ENCODE data around the gene IL20. TPM values are rescaled to one million over a fixed set of nuclear protein-coding genes. Genes with fewer than 3 reads are reported as not detected.

IL20 gene
- total RNA-seq, 1 donor = not detected

DNA sequence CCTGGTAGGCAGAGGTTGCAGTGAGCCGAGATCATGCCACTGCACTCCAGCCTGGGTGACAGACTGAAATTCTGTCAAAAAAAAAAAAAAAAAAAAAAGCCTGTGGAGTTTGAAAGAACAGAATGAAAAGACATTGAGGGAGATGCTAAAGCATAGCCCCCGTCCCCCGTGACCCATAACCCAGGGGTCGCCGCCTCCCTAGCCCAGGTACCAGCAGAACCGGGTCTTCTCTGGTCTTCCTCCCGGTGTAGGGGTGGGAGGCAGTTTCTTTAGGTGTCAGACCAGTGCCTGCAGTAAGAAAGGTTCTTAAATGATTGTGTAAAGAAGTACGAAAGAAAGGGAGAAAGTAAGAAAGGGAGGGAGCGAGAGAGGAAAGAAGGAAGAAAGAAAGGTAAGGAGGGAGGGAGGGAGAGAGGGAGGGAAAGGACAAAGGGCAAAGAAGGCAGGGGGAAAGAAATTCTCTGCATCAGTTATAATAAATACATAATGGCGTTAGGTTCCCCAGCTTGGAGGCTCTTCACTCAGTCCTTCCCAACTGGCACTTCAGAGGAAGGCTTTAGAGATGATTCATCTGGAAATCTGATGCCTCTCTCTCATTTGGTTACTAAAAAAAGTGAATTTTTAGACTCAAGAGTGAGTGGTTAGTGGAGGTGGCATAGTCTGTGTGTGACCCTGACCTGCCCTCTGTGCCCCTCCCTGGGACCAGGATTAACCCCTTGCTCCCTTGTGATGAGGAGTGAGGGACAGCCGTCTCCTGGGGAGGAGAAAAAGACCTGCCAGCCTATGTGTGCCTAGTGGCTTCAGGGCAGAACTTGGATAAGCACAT, 32.9 kb downstream of the IL20 start:
- Histone ChIP-seq H3K4me1 (ENCODE audit: insufficient read depth, low read length) (peaks cover 3% of the 10 kb centered on the region), H3K9me3 (ENCODE audit: low read depth, low read length) (no peaks in the 10 kb centered on the region), H3K4me3 (ENCODE audit: low read length) (no peak overlapping the region), H3K27me3 (ENCODE audit: insufficient read depth, low read length) (no peaks in the 10 kb centered on the region)

DNA sequence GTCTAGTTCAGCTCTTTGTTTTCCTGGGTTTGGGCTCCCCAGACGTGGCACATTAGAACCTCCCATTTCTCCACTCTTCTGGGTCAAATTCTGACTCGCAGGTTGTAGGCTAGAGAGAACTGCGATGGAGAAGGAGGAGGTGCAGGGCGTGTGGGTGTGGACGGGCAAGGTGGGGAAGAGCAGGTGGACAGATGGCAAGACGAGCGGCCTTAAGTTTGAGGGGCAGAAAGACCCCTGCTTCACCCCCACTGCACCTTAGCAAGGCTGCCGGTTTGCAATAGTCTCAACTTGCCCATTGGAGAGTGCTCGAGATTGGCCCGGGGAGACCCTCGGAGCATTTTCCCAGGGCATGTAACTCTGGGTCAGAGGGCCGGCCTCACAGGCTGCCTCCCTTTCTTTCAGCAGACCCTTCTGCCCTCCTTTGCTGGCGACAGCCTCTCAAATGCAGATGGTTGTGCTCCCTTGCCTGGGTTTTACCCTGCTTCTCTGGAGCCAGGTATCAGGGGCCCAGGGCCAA, 33.5 kb downstream of the IL20 start:
- Histone ChIP-seq H3K27me3 (ENCODE audit: insufficient read depth, low read length) (no peaks in the 10 kb centered on the region), H3K4me3 (ENCODE audit: low read length) (no peak overlapping the region), H3K4me1 (ENCODE audit: insufficient read depth, low read length) (peaks cover 3% of the 10 kb centered on the region), H3K9me3 (ENCODE audit: low read depth, low read length) (no peaks in the 10 kb centered on the region)

DNA sequence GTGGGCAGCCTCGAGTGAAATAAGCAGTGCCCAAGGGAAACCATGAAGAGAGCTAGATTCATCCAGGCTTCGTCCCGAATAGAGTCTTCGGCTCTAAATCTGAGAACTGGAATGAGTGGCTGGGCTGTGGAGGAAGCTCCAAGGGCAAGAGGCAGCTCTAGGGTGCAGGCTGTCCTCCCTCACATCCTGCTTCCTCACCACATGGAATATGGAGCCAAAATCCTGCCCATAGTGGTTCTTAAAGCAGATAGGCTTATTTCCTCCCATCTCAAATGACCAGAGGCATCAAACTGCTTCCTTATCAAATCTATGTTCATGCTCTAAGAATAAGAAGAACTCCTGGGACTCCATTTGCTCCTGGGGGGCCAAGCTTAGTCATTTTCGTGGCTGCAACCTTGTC, 34.3 kb downstream of the IL20 start:
- Histone ChIP-seq H3K9me3 (ENCODE audit: low read depth, low read length) (no peaks in the 10 kb centered on the region), H3K4me3 (ENCODE audit: low read length) (no peak overlapping the region), H3K27me3 (ENCODE audit: insufficient read depth, low read length) (no peaks in the 10 kb centered on the region)

DNA sequence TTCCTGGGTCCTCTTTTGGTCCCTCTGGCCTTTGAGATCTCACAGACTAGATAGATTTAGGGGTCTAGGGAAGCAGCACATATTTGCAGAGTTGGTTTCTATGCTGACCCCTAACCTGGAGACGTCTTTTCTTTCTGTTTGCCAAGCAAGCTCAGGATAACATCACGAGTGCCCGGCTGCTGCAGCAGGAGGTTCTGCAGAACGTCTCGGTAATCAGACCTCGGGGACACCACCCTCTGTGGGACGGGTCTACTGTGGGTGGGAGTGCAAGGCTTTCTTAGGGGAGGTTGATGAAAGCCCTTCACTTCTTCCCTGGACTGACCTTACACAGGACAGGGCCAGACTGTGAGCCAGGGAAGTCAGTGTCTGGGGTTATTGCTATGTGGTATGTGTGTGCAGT, 34.7 kb downstream of the IL20 start:
- Histone ChIP-seq H3K9me3 (ENCODE audit: low read depth, low read length) (no peaks in the 10 kb centered on the region), H3K27me3 (ENCODE audit: insufficient read depth, low read length) (no peaks in the 10 kb centered on the region), H3K4me1 (ENCODE audit: insufficient read depth, low read length) (peaks cover 9% of the 10 kb centered on the region), H3K4me3 (ENCODE audit: low read length) (no peak overlapping the region)

More for the DNA sequence above, 34.3 kb downstream of the IL20 start:
- peaks cover 6% of the 10 kb centered on the region for H3K4me1 ChIP-seq (ENCODE audit: insufficient read depth, low read length)

DNA sequence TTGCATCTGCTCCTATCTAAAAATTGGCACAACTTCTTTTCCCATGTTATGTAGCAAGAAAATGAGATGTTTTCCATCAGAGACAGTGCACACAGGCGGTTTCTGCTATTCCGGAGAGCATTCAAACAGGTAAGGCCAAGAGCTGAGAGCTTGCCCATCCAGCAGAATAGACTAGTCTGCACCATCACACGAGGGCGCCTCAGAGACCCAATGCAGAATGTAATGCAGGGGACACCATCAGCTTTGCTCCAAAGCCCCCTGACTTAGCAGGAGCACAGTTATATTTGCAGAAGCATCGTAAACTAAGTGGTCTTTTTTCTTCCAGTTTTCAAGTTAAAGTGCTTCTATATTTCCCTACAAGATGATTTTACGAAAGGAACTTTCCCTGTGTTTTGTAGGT, 36.5 kb downstream of the IL20 start:
- no peaks in the 10 kb centered on the region for H3K27me3 ChIP-seq (ENCODE audit: insufficient read depth, low read length)
- H3K9me3 ChIP-seq (ENCODE audit: low read depth, low read length) = no peaks in the 10 kb centered on the region
- no peak overlapping the region for H3K4me3 ChIP-seq (ENCODE audit: low read length)
- H3K4me1 ChIP-seq (ENCODE audit: insufficient read depth, low read length) = peaks cover 21% of the 10 kb centered on the region

DNA sequence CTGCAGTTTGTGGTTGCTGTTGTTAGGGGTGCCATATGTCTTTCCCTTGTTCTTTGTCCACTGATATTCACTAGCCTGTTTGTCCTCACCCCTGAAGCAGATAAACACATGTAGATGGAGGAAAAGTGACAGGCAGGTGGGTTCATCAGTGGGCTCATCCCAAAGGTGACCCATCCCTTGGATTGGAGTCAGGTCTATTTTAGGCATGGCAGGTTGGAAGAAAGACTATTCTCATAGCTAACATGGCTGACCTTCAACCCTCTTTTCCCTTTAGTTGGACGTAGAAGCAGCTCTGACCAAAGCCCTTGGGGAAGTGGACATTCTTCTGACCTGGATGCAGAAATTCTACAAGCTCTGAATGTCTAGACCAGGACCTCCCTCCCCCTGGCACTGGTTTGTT, 37.3 kb downstream of the IL20 start:
- no peak overlapping the region for H3K4me3 ChIP-seq (ENCODE audit: low read length)
- no peaks in the 10 kb centered on the region for H3K9me3 ChIP-seq (ENCODE audit: low read depth, low read length)
- H3K4me1 ChIP-seq (ENCODE audit: insufficient read depth, low read length) = peaks cover 28% of the 10 kb centered on the region
- no peaks in the 10 kb centered on the region for H3K27me3 ChIP-seq (ENCODE audit: insufficient read depth, low read length)

DNA sequence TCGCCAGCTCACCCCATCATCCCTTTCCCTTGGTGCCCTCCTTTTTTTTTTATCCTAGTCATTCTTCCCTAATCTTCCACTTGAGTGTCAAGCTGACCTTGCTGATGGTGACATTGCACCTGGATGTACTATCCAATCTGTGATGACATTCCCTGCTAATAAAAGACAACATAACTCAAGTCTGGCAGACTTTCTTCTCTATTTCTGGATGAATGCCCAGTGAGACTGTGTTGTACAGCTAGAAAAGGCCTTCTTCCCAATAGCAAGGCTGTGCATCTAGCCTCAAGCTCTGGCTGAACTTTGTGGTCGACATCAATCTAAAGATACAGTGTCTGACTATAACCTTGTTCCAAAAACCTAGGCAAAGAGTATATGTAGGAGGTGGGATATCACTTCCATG, 38.3 kb downstream of the IL20 start:
- H3K4me3 ChIP-seq (ENCODE audit: low read length) = no peak overlapping the region
- no peaks in the 10 kb centered on the region for H3K9me3 ChIP-seq (ENCODE audit: low read depth, low read length)
- H3K4me1 ChIP-seq (ENCODE audit: insufficient read depth, low read length) = peaks cover 35% of the 10 kb centered on the region
- H3K27me3 ChIP-seq (ENCODE audit: insufficient read depth, low read length) = peaks cover 6% of the 10 kb centered on the region

DNA sequence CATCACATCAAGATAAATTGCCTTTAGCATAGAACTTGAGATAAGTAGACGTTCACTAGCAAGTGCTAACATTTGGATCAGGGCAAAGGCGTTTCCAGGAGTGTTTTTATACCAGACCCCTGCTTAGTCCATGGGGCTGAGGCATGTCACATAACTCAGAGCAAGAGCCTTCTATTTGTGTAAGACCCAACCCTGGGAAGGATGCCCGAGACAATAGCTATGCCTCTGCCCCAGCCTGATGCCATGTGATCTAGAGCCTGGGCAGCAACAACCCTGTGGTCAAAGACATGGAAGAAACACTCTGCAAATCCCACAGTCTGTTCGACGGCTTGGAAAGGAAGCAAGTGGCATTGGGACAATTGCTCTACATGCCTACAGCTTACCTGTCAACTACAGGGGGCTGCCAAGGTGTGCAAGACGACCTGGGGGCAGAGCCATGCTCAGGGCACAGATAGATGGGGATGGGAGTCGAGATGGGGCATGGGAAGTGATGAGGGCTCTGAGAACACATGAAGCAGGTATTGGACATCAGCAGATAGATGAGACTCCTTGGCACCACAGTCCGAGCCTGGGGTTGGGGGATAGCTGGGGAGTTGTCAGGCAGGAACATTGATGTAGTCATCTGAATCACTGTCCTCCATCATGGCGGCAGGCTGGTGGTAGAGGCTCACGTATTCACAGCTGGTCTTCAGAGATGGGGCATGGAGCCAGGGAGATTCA, 39.2 kb downstream of the IL20 start:
- no peaks in the 10 kb centered on the region for H3K9me3 ChIP-seq (ENCODE audit: low read depth, low read length)
- peaks cover 11% of the 10 kb centered on the region for H3K27me3 ChIP-seq (ENCODE audit: insufficient read depth, low read length)
- peaks cover 44% of the 10 kb centered on the region for H3K4me1 ChIP-seq (ENCODE audit: insufficient read depth, low read length)
- no peak overlapping the region for H3K4me3 ChIP-seq (ENCODE audit: low read length)

DNA sequence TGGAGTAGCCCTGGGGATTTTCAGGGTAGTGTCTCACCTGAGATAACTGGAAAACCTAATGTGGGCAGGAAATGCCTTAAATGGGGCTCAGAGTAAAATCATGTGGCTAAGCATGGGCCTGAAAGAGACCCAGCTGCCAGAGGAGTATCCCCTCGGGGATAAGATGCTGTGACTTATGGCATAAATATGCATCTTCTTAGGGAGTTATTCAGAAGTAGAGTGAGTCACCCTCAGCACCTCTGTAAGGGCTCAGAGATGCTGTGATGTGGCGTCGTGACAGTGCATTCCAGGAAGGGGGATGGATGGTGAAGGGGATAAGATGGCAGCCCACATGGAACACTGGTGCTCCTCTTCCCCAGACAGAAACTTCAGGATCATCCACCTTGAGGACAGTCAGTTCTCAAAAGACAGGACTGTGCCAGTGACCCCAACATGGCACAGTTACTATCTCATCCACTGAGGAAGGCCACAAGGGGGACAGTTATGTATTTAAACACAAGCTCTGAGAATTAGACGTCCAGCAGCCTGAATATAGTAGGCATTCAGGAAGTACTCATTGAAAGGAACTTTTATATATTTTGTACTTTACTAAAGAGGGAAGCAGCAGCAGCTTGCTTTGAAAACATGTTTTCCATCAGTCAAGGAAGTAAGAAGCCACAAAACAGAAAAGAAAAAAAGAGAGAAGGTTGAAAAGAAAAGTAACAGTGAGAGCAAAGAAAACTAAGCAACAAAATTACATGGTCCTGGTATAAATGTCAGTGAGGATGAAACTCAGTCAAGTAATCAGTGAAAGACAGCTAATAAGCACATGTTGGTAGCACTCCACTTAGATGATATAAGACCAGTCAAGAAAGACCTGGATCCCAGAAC, 40.1 kb downstream of the IL20 start:
- peaks cover 21% of the 10 kb centered on the region for H3K27me3 ChIP-seq (ENCODE audit: insufficient read depth, low read length)
- peaks cover 51% of the 10 kb centered on the region for H3K4me1 ChIP-seq (ENCODE audit: insufficient read depth, low read length)
- H3K4me3 ChIP-seq (ENCODE audit: low read length) = no peak overlapping the region
- H3K9me3 ChIP-seq (ENCODE audit: low read depth, low read length) = no peaks in the 10 kb centered on the region

DNA sequence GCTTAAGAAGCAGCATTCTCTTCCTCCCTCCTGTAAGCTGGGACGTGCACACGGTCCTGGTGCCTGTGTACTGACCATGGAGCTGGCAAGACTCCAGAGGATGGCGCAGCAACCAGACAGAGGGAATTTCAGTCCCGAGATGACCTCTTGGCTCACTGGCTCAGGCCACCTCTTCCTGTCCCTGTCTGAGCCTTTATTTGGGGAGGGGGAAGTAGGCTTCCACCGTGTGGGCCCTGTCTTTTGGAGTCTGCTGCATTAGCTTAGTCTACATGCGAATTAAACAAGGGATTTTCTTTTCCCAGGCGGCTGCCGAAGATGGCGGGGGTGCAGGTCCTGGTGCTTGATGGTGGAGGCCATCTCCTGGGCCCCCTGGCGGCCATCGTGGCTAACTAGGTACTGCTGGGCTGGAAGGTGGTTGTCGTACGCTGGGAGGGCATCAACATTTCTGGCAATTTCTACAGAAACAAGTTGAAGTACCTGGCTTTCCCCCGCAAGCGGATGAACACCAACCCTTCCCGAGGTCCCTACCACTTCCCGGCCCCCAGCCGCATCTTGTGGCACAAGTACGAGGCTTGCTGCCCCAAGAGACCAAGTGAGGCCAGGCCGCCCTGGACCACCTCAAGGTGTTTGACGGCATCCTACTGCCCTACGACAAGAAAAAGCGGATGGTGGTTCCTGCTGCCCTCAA, 42.0 kb downstream of the IL20 start:
- Histone ChIP-seq H3K4me1 (ENCODE audit: insufficient read depth, low read length) (peaks cover 65% of the 10 kb centered on the region), H3K4me3 (ENCODE audit: low read length) (no peak overlapping the region)

DNA sequence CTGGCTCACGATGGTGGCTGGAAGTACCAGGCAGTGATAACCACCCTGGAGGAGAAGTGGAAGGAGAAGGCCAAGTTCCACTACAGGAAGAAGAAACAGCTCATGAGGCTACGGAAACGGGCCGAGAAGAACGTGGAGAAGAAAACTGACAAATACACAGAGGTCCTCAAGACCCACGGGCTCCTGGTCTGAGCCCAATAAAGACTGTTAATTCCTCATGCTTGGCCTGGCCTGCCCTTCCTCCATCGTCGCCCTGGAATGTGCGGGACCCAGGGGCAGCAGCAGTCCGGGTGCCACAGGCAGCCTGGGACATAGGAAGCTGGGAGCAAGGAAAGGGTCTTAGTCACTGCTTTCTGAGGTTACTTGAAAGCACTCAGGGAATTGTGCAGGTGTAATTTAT, 42.6 kb downstream of the IL20 start:
- Histone ChIP-seq H3K27me3 (ENCODE audit: insufficient read depth, low read length) (peaks cover 24% of the 10 kb centered on the region), H3K4me3 (ENCODE audit: low read length) (no peak overlapping the region), H3K4me1 (ENCODE audit: insufficient read depth, low read length) (peaks cover 70% of the 10 kb centered on the region)

More for the DNA sequence above, 42.0 kb downstream of the IL20 start:
- peaks cover 24% of the 10 kb centered on the region for H3K27me3 ChIP-seq (ENCODE audit: insufficient read depth, low read length)
- no peaks in the 10 kb centered on the region for H3K9me3 ChIP-seq (ENCODE audit: low read depth, low read length)

DNA sequence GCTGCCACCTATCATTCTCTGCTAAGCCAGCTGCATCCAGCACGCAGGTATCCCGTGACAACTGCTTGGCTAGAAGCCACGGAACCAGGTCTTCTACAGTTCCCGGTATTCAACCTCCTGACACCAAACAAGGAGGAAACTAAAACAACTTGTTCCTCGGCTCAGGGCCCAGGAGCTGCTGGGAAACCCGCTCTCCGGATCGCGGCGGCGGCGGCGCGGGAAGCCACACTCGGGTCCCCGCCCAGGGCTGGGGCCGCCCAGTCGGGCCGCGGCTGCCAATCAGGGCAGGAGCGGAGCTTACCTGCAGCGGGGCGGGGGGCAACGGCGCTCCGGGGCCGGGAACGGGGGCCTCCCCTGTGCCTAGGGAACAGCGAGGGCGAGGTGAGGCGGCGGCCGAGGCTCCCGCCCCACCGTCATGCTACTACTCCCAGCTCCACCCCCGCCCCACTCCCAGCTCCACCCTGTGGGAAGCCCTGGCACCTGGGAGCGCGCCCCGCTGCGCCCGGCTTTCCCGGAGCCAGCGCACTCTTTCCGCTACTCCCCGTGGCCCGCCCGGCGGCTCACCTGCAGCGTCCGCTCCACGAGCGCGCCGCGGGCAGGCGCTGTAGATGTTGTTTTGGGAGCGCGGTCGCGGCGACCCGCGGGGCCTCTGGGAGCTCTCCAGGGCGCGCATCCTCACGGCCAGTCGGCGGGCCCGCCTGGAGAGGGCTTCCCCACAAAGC, 43.9 kb downstream of the IL20 start:
- H3K9me3 ChIP-seq (ENCODE audit: low read depth, low read length) = no peaks in the 10 kb centered on the region
- no peak overlapping the region for H3K4me3 ChIP-seq (ENCODE audit: low read length)
- peaks cover 80% of the 10 kb centered on the region for H3K4me1 ChIP-seq (ENCODE audit: insufficient read depth, low read length)
- H3K27me3 ChIP-seq (ENCODE audit: insufficient read depth, low read length) = peaks cover 24% of the 10 kb centered on the region

More for the DNA sequence above, 42.6 kb downstream of the IL20 start:
- no peaks in the 10 kb centered on the region for H3K9me3 ChIP-seq (ENCODE audit: low read depth, low read length)

DNA sequence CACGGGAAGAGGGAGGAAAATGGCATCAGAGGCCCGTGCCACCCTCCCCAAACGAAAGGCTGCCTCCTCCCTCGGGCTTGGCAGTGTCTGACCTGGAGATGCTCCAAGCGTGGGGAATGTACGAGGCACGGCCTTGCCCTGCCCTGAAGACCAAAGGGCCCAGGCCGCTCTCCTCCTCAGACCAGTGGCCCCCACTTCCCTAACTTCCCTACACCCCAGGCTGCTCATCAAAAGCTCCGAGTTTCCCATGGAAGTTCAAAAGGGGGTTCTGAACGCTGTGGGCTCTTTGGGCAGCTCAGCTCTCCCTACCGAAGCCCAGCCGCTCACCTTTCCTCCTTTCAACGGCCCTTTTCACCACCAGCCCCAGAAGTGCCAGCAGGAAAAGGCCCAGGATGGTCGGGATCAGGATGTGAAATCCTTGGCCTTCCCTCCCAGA, 44.5 kb downstream of the IL20 start:
- Histone ChIP-seq H3K27me3 (ENCODE audit: insufficient read depth, low read length) (peaks cover 24% of the 10 kb centered on the region), H3K4me3 (ENCODE audit: low read length) (no peak overlapping the region), H3K9me3 (ENCODE audit: low read depth, low read length) (no peaks in the 10 kb centered on the region), H3K4me1 (ENCODE audit: insufficient read depth, low read length) (peaks cover 82% of the 10 kb centered on the region)
